ENCODE data around the gene ATP8A1. TPM values are rescaled to one million over a fixed set of nuclear protein-coding genes. Genes with fewer than 3 reads are reported as not detected.

Gene ATP8A1
- total and polyA plus RNA-seq, 4 donors = 0.65 to 15.9 (median 5.9) TPM

- no peak for TF ChIP-seq MAX (IDR thresholded peaks at IDR 0.05)
- TF ChIP-seq FOXA2 (IDR thresholded peaks at IDR 0.05) = no peak
These were observed 258.6 kb downstream of the ATP8A1 start (continued) for GRCh38 chr4:42398171-42398870.

GRCh38 chr4:42397635-42398170 lies 259.2 kb downstream of the ATP8A1 start:
- TF ChIP-seq MAX (IDR thresholded peaks at IDR 0.05) (no peak), YY1 (IDR thresholded peaks at IDR 0.05) (no peak), EGR1 (IDR thresholded peaks at IDR 0.05; ENCODE audit: low read depth in 2 of 2) (no peak), RAD21 (IDR thresholded peaks at IDR 0.05) (no peak), SP1 (IDR thresholded peaks at IDR 0.05) (no peak), HNF4A (conservative IDR thresholded peaks at IDR 0.05) (no peak), FOXA1 (IDR thresholded peaks at IDR 0.05) (no peak), HNF4G (IDR thresholded peaks at IDR 0.05) (no peak), TAF1 (conservative IDR thresholded peaks at IDR 0.05) (no peak), ZBTB33 (IDR thresholded peaks at IDR 0.05) (no peak), RXRA (IDR thresholded peaks at IDR 0.05) (no peak), GABPA (IDR thresholded peaks at IDR 0.05 in 1 of 2, conservative IDR thresholded peaks at IDR 0.05 in 1 of 2) (no peak), JUND (IDR thresholded peaks at IDR 0.05) (no peak), FOXA2 (IDR thresholded peaks at IDR 0.05) (no peak), NR2F2 (IDR thresholded peaks at IDR 0.05) (no peak), CTCF (IDR thresholded peaks at IDR 0.05; ENCODE audit: low read depth, low read length, missing input control) (no peak)
- TF ChIP-seq, protein P1, sequence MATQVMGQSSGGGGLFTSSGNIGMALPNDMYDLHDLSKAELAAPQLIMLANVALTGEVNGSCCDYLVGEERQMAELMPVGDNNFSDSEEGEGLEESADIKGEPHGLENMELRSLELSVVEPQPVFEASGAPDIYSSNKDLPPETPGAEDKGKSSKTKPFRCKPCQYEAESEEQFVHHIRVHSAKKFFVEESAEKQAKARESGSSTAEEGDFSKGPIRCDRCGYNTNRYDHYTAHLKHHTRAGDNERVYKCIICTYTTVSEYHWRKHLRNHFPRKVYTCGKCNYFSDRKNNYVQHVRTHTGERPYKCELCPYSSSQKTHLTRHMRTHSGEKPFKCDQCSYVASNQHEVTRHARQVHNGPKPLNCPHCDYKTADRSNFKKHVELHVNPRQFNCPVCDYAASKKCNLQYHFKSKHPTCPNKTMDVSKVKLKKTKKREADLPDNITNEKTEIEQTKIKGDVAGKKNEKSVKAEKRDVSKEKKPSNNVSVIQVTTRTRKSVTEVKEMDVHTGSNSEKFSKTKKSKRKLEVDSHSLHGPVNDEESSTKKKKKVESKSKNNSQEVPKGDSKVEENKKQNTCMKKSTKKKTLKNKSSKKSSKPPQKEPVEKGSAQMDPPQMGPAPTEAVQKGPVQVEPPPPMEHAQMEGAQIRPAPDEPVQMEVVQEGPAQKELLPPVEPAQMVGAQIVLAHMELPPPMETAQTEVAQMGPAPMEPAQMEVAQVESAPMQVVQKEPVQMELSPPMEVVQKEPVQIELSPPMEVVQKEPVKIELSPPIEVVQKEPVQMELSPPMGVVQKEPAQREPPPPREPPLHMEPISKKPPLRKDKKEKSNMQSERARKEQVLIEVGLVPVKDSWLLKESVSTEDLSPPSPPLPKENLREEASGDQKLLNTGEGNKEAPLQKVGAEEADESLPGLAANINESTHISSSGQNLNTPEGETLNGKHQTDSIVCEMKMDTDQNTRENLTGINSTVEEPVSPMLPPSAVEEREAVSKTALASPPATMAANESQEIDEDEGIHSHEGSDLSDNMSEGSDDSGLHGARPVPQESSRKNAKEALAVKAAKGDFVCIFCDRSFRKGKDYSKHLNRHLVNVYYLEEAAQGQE (IDR thresholded peaks at IDR 0.05) = no peak
- TF ChIP-seq, protein P2, sequence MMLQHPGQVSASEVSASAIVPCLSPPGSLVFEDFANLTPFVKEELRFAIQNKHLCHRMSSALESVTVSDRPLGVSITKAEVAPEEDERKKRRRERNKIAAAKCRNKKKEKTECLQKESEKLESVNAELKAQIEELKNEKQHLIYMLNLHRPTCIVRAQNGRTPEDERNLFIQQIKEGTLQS (IDR thresholded peaks at IDR 0.05) = no peak
- no peaks in the 10 kb centered on the region for H3K36me3 ChIP-seq (ENCODE audit: control insufficient read depth in 4 of 4, insufficient read depth in 3 of 4, low read depth in 1 of 4, low read length in 3 of 4)
- H3K27ac ChIP-seq (ENCODE audit: low read depth in 1 of 2, low read length in 2 of 2) = no peak overlapping the region
- peaks cover 2 to 22% (median 11%) of the 10 kb centered on the region in 4 donors for H3K27me3 ChIP-seq (ENCODE audit: control insufficient read depth in 4 of 4, insufficient read depth in 4 of 4, low read length in 3 of 4)
- no peaks in the 10 kb centered on the region for H3K9me3 ChIP-seq (ENCODE audit: control insufficient read depth in 4 of 4, low read length in 3 of 4)
- H3K4me1 ChIP-seq (ENCODE audit: control insufficient read depth in 4 of 4, insufficient read depth in 4 of 4, low read length in 3 of 4) = peaks cover 16 to 29% (median 19%) of the 10 kb centered on the region in 4 donors
- H3K9ac ChIP-seq (ENCODE audit: low read depth in 1 of 2, low read length in 2 of 2) = no peak overlapping the region
- WGBS = 1% methylated on average over 52 of the region's 52 CpGs
- no peak for DNase-seq (ENCODE audit: low spot score)
- peak overlapping the region in 2 of 3 donors; percentile 23 to 45 for H3K4me3 ChIP-seq (ENCODE audit: low read depth in 1 of 3, low read length in 3 of 3)
